CD4-positive, alpha-beta T cell (primary cell): Measurements from ENCODE around the gene RGL1. TPM values are rescaled to one million over a fixed set of nuclear protein-coding genes. Genes with fewer than 3 reads are reported as not detected.

Experiments
- ATAC-seq: fragments of 200-7000 bp; cut with Tn5 transposase; one replicate; pipeline ENCODE4 v1.10.0; 2022; ENCODE audit warnings: mild to moderate bottlenecking; ENCODE audit not compliant: poor library complexity
- CTCF ChIA-PET: fragments of 350-600 bp; sonication (Branson Sonifier 250); formaldehyde crosslinking; loops from one replicate; lab custom pipeline; 2021; ENCODE audit warnings: antibody characterized with exemption, inconsistent platforms; lab: Charles Lee
- POLR2A ChIA-PET: fragments of 350-600 bp; sonication (Branson Sonifier 250); formaldehyde crosslinking; loops from one replicate; lab custom pipeline; 2021; ENCODE audit warnings: antibody characterized with exemption, inconsistent platforms; lab: Charles Lee
- DNase-seq, 14 experiments: peaks; one replicate each; pipeline ENCODE4 v3.0.0-alpha.2; 2013 to 2020; ENCODE audit warnings: mixed read lengths in 2 of 14
- H3K27ac ChIP-seq, 2 donors: one replicate each; pipeline versions ENCODE4 v1.5.1 to v1.7.0; 2013; ENCODE audit warnings: low read length in 2 of 2, low read depth in 1 of 2, mild to moderate bottlenecking in 1 of 2
- H3K27me3 ChIP-seq, 2 experiments: 1 replicate in 1 of 2; 2 replicates in 1 of 2; pipeline versions ENCODE4 v1.6.1 to v1.7.0; 2013; ENCODE audit warnings: low read length in 2 of 2, control low read depth in 1 of 2, mild to moderate bottlenecking in 1 of 2, moderate library complexity in 1 of 2; ENCODE audit not compliant: insufficient read depth in 2 of 2, control insufficient read depth in 1 of 2
- H3K36me3 ChIP-seq: one replicate; pipeline ENCODE4 v1.6.1; 2013; ENCODE audit warnings: low read length, control low read depth; ENCODE audit not compliant: insufficient read depth
- H3K4me1 ChIP-seq: one replicate; pipeline ENCODE4 v1.6.1; 2013; ENCODE audit warnings: low read length, control low read depth; ENCODE audit not compliant: insufficient read depth
- H3K4me3 ChIP-seq: one replicate; pipeline ENCODE4 v1.5.1; 2013; ENCODE audit warnings: mild to moderate bottlenecking, low read length, moderate library complexity
- H3K9me3 ChIP-seq, 2 experiments: 1 replicate in 1 of 2; 2 replicates in 1 of 2; pipeline versions ENCODE4 v1.6.1 to v1.7.0; 2013; ENCODE audit warnings: low read length in 2 of 2, mild to moderate bottlenecking in 2 of 2, control low read depth in 1 of 2, moderate library complexity in 1 of 2; ENCODE audit not compliant: control insufficient read depth in 1 of 2, insufficient read depth in 1 of 2
- H3K27ac Mint-ChIP-seq: one replicate; pipeline ENCODE4 v1.8.0; 2020; ENCODE audit warnings: mixed read lengths
- H3K27me3 Mint-ChIP-seq: one replicate; pipeline ENCODE4 v1.8.0; 2021; ENCODE audit warnings: mixed read lengths
- H3K36me3 Mint-ChIP-seq: one replicate; pipeline ENCODE4 v1.8.0; 2021; ENCODE audit warnings: low read depth, mixed read lengths
- H3K4me1 Mint-ChIP-seq: one replicate; pipeline ENCODE4 v1.8.0; 2021; ENCODE audit warnings: low read depth, mixed read lengths
- H3K4me3 Mint-ChIP-seq: one replicate; pipeline ENCODE4 v1.8.0; 2020; ENCODE audit warnings: mild to moderate bottlenecking, mixed read lengths
- H3K9me3 Mint-ChIP-seq: one replicate; pipeline ENCODE4 v1.8.0; 2020; ENCODE audit warnings: mixed read lengths
- intact Hi-C, 2 experiments: fragments of 100-400 bp; cut with DNase I in 1 of 2; cut with micrococcal nuclease in 1 of 2; formaldehyde crosslinking; loops; one replicate each; pipeline versions ENCODE4 v1.15.1 to v1.9.0; 2023 to 2025; cut with DNase I, micrococcal nuclease
- total RNA-seq, 174 experiments: library from RNA in 2 of 174; stranded (reverse) in 2 of 174; gene quantifications; one replicate each; pipeline ENCODE4 v1.2.3 and lab custom pipeline; 2021 to 2026
- TF ChIP-seq, protein P1 (sequence below): fragments of 200-600 bp; IDR thresholded peaks from one replicate; pipeline ENCODE4 v1.8.0; 2022; ENCODE audit warnings: antibody characterized with exemption, mild to moderate bottlenecking

RGL1 gene
- total RNA-seq, 2 experiments from 2014 or later = 1.2 to 1.8 TPM

DNA sequence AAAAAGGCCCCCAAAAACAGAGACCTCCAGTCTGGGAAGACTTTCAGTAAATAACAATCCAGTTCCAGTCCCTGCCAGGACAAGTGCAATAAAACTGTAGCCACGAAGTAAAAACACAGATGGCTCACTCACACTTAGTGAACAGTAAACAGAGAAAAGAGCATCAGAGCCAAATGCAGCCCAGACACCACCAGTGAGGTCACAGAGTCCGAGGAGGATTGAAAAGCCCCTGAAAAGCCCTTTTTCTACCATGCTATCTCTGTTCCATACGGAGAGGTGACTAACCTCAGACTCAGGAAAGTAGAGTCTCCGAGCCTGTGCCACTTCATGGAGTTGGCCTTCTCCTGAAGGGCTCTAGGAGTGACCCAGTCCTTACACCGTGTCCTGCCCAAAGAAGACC, 148.1 kb downstream of the RGL1 start:
- H3K27ac Mint-ChIP-seq = no peak overlapping the region
- intact Hi-C loops = loop anchor here in 1 of 2 experiments (2.0 kb wide), 1 partner anchor 270 kb away; no protein-coding TSS in a partner anchor
- ATAC-seq (no peak), DNase-seq (no peak)
- Histone ChIP-seq H3K9me3 (no peaks in the 10 kb centered on the region), H3K36me3 (no peaks in the 10 kb centered on the region), H3K4me3 (no peak overlapping the region), H3K27ac (no peak overlapping the region), H3K4me1 (peaks cover 20% of the 10 kb centered on the region), H3K27me3 (no peaks in the 10 kb centered on the region)
- no peaks in the 10 kb centered on the region for H3K27me3 Mint-ChIP-seq
- H3K4me3 Mint-ChIP-seq = no peak overlapping the region
- peaks cover 6% of the 10 kb centered on the region for H3K4me1 Mint-ChIP-seq
- POLR2A ChIA-PET = no interaction called here
- peaks cover 2% of the 10 kb centered on the region for H3K9me3 Mint-ChIP-seq
- CTCF ChIA-PET = no interaction called here
- H3K36me3 Mint-ChIP-seq = no peaks in the 10 kb centered on the region
- TF ChIP-seq, protein P1, sequence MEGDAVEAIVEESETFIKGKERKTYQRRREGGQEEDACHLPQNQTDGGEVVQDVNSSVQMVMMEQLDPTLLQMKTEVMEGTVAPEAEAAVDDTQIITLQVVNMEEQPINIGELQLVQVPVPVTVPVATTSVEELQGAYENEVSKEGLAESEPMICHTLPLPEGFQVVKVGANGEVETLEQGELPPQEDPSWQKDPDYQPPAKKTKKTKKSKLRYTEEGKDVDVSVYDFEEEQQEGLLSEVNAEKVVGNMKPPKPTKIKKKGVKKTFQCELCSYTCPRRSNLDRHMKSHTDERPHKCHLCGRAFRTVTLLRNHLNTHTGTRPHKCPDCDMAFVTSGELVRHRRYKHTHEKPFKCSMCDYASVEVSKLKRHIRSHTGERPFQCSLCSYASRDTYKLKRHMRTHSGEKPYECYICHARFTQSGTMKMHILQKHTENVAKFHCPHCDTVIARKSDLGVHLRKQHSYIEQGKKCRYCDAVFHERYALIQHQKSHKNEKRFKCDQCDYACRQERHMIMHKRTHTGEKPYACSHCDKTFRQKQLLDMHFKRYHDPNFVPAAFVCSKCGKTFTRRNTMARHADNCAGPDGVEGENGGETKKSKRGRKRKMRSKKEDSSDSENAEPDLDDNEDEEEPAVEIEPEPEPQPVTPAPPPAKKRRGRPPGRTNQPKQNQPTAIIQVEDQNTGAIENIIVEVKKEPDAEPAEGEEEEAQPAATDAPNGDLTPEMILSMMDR = no peak

DNA sequence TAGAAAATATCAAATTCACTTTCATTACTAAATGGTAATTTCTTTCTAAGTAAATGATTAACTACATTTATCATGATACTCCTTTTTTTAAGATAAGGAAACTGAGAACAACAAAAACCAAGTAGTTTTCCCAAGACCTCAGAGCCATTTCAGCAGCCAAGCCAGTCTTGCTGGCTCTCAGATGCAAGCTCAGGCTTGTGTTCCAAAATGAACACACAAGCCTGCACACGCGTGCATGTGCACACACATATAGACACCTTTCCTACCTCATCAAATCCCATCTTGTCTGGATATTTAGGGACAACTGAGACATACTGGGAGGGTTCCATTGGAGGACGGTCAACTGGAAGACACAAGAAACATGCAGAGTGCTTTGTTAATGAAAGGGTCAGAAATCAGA, 149.6 kb downstream of the RGL1 start:
- Histone ChIP-seq H3K27ac (no peak overlapping the region), H3K27me3 (no peaks in the 10 kb centered on the region), H3K4me1 (peaks cover 20% of the 10 kb centered on the region), H3K4me3 (no peak overlapping the region), H3K36me3 (no peaks in the 10 kb centered on the region), H3K9me3 (no peaks in the 10 kb centered on the region)
- ATAC-seq = no peak
- H3K27me3 Mint-ChIP-seq = no peaks in the 10 kb centered on the region
- ChIA-PET CTCF (interaction anchor here (3.7 kb wide), 1 partner anchor 39 kb away, joined by 29 read pairs; no protein-coding TSS in a partner anchor), POLR2A (interaction anchor here (0.7 to 3.6 kb wide), 2 partner anchors 96 to 196 kb away, joined by 3 to 24 read pairs; partner anchors contain the start of gene TSEN15)
- intact Hi-C loops = no loop called here
- DNase-seq = no peak
- H3K27ac Mint-ChIP-seq = peak overlapping the region; percentile 31
- peaks cover 6% of the 10 kb centered on the region for H3K4me1 Mint-ChIP-seq
- no peaks in the 10 kb centered on the region for H3K9me3 Mint-ChIP-seq
- H3K36me3 Mint-ChIP-seq = no peaks in the 10 kb centered on the region
- TF ChIP-seq, protein P1 = no peak
- H3K4me3 Mint-ChIP-seq = no peak overlapping the region

DNA sequence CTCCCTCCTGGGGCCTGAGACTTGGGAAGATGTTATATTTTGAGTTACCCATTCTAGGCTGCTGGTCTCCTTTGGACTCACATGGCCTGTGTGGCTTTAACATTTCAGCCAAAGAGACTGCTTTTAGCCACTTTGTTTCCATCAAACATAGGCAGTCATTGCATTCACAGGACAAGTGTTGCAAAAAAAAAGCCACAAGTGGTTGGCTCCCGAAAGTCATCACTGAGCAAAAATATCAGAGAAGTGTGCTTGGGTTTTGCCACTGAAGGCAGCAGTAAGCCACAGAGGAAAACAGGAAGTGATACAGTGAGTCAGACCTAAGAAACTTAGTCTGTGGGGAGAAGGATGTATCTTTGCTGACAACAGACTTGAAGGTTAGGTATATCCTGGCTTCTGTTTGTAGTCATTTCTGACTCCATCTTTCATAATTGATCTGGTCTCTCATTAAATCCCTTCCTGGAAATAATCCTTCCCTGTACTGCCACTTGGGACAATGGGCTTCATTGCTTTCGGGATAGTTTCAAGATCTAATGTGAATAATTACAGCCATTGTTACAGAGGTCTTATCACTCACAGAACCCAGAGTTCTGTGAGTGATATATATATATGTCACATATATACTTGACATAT, 151.8 kb downstream of the RGL1 start:
- Mint-ChIP-seq H3K27me3 (no peaks in the 10 kb centered on the region), H3K9me3 (no peaks in the 10 kb centered on the region), H3K36me3 (no peaks in the 10 kb centered on the region), H3K4me1 (peaks cover 6% of the 10 kb centered on the region), H3K27ac (no peak overlapping the region), H3K4me3 (peak overlapping the region; percentile 7)
- intact Hi-C loops = loop anchor here (1.0 to 5.0 kb wide), 4 partner anchors 81 to 266 kb away; partner anchors contain the start of genes COLGALT2 (in 1 of the 2) and TSEN15 (in 1 of the 2)
- TF ChIP-seq, protein P1 = peak; percentile 39
- peaks cover 20% of the 10 kb centered on the region for H3K4me1 ChIP-seq
- H3K27me3 ChIP-seq = no peaks in the 10 kb centered on the region
- ATAC-seq (peak; percentile 100), DNase-seq (peak in 13 of 14 experiments; percentile 9 to 91 (median 36))
- no peaks in the 10 kb centered on the region for H3K36me3 ChIP-seq
- CTCF ChIA-PET = interaction anchor here (1.3 to 3.7 kb wide), 2 partner anchors 25 to 41 kb away, joined by 3 to 29 read pairs; no protein-coding TSS in a partner anchor
- H3K4me3 ChIP-seq = no peak overlapping the region
- peak overlapping the region; percentile 60 to 74 for H3K27ac ChIP-seq
- no peaks in the 10 kb centered on the region for H3K9me3 ChIP-seq
- POLR2A ChIA-PET = interaction anchor here (0.6 to 3.6 kb wide), 6 partner anchors 13 to 786 kb away, joined by 3 to 24 read pairs (median 3); partner anchors contain the start of gene TSEN15
